Mammary epithelial cell (primary cell): ENCODE measurements around the gene SORBS2.

Experiments used
- CTCF ChIP-seq, 2 donors: IDR thresholded peaks in 1 of 2; conservative IDR thresholded peaks in 1 of 2; 2 replicates each; pipeline ENCODE4 v1.5.1; 2011 to 2012; ENCODE audit warnings: inconsistent platforms in 2 of 2, low read length in 2 of 2, mild to moderate bottlenecking in 2 of 2, control low read depth in 1 of 2, low read depth in 1 of 2; ENCODE audit not compliant: insufficient read depth in 1 of 2; ENCODE audit errors: extremely low read depth in 1 of 2
- EZH2 ChIP-seq: IDR thresholded peaks from 2 replicates; pipeline ENCODE4 v1.6.1; 2012; ENCODE audit warnings: low read length, inconsistent platforms, borderline replicate concordance

- TF ChIP-seq CTCF (conservative IDR thresholded peaks at IDR 0.05 in 1 of 2, IDR thresholded peaks at IDR 0.05 in 1 of 2; ENCODE audit: extremely low read depth in 1 of 2, insufficient read depth in 1 of 2, low read depth in 1 of 2, low read length in 2 of 2) (no peak), EZH2 (no peak)
These were observed 132.5 kb downstream of the SORBS2 start for GRCh38 chr4:185679523-185679922.
